AG04449 (cell line): ENCODE measurements around the gene UBR1.

Source experiments
- CTCF ChIA-PET: fragments of 350-600 bp; formaldehyde crosslinking; extraction: SDS; loops from one replicate; lab custom pipeline; 2021; ENCODE audit warnings: antibody characterized with exemption; lab: Yijun Ruan, JAX
- POLR2A ChIA-PET: fragments of 400-600, 350-600 bp; formaldehyde crosslinking; extraction: SDS; loops from one replicate; lab custom pipeline; 2020; ENCODE audit warnings: antibody characterized with exemption, inconsistent platforms; lab: Yijun Ruan, JAX
- DNase-seq: peaks from one replicate; pipeline ENCODE4 v3.0.0-alpha.2; 2010; ENCODE audit warnings: low read depth, low spot score
- H3K4me3 ChIP-seq: 2 replicates; pipeline ENCODE4 v1.5.1; 2011; ENCODE audit warnings: low read depth, mild to moderate bottlenecking, control low read depth, low read length
- TF ChIP-seq, protein P1 (sequence below): IDR thresholded peaks from one replicate; pipeline ENCODE4 v1.5.1; 2011; ENCODE audit warnings: mild to moderate bottlenecking, moderate library complexity, low read length, control low read depth, inconsistent platforms; ENCODE audit not compliant: insufficient read depth; ENCODE audit errors: missing control alignments

UBR1 gene

DNA sequence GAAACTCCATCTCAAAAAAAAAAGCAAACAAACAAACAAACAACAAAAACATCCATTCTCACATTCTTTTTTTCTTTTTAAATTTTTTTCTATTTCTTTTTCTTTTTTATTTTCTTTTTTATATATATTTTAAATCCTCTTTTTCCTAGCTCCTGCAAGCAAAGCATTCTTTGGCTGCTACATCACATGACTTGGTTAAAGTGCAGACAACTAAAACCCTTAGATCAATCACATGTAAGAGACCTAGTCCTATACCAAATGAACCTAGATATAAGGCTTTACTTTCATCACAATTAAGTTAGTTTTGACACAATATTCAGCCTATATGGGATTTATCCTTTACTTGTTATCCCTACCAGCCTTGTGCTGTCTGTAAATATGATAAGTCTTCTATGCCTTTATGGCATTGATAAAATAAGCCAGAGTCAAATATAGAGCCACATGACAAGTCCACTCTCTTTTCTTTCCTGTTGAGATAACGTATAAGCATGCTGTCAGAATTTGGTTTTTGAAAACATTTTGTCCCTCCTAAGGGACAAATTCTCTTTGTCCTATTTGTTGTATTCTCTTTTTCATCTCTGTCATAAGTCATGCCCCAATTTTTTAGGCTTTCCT, 11.3 kb downstream of the UBR1 start:
- POLR2A ChIA-PET = no interaction called here
- DNase-seq = no peak
- TF ChIP-seq, protein P1, sequence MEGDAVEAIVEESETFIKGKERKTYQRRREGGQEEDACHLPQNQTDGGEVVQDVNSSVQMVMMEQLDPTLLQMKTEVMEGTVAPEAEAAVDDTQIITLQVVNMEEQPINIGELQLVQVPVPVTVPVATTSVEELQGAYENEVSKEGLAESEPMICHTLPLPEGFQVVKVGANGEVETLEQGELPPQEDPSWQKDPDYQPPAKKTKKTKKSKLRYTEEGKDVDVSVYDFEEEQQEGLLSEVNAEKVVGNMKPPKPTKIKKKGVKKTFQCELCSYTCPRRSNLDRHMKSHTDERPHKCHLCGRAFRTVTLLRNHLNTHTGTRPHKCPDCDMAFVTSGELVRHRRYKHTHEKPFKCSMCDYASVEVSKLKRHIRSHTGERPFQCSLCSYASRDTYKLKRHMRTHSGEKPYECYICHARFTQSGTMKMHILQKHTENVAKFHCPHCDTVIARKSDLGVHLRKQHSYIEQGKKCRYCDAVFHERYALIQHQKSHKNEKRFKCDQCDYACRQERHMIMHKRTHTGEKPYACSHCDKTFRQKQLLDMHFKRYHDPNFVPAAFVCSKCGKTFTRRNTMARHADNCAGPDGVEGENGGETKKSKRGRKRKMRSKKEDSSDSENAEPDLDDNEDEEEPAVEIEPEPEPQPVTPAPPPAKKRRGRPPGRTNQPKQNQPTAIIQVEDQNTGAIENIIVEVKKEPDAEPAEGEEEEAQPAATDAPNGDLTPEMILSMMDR = no peak
- CTCF ChIA-PET = no interaction called here
- no peak overlapping the region for H3K4me3 ChIP-seq

DNA sequence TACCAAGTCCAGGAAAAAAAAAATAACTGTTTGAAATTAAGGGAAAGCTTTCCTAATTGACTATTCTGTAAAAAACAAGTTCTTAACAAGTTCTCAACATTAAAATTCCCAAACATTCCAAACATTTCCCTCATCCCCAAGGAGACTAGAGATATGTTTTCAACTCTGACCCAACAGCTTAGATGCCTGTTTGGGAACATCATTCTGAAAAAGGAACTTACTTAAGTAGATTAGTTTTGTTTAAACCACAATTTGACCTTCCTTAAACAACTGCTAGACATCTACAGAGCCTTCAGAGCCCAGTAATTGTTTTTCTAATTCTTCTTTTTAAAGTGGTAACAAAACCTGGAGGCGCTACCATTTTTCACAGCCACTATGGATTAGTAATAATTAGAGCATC, 12.8 kb downstream of the UBR1 start:
- POLR2A ChIA-PET = no interaction called here
- TF ChIP-seq, protein P1 = no peak
- no peak overlapping the region for H3K4me3 ChIP-seq
- CTCF ChIA-PET = no interaction called here
- DNase-seq = peak; percentile 49

DNA sequence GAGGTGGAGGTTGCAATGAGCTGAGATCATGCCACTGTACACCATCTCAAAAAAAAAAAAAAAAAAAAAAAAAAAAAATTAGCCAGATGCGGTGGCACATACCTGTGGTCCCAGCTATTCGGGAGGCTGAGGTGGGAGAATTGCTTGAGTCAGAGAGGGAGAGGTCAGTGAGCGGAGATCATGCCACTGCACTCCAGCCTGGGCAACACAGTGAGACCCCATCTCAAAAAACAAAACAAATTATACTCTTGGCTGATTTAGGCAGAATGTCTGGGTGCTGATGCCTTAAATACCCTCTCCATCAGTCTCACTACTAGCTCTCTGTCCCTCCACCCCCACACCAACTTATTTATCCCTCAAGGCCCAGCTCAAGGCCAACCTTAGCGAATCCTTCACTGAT, 14.0 kb downstream of the UBR1 start:
- DNase-seq = no peak
- no peak overlapping the region for H3K4me3 ChIP-seq
- POLR2A ChIA-PET = no interaction called here
- TF ChIP-seq, protein P1 = no peak
- CTCF ChIA-PET = no interaction called here

DNA sequence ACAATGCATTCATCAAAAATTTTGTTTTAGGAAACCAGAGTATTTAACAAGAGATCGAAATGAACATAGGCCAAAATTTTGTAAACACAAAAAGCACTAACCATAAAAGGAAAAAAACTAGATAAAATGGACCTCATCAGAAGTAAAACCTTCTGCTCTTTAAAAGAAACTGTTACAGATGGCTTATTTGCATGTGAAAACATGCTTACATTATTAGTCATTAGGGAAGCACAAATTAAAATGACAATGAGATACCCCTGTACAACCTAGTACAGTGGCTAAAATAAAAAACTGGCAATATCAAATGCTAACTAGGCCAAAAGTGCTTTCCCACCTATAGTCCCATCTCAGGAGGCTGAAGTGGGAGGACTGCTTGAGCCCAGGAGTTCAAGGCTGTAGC, 19.3 kb downstream of the UBR1 start:
- CTCF ChIA-PET = interaction anchor here (1.3 kb wide), 1 partner anchor 8 kb away, joined by 3 read pairs; no protein-coding TSS in a partner anchor

DNA sequence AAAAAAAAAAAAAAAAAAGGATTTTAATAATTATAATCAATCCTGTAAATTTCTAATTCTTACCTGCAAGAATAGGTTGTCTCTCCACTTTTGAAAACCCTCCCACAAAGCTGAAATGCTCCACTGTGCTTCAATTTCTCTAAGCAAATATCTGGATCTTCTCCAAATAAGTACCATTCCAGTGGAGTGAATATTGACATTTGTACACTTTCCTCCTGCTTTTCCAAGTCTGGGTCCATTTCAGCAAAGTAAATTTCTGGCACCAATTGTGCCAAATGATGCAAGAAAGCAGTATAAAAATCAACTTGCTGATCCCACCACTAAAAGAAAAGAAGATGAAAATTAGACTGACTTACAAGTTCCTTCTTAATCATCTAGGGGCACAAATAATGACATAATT, 19.9 kb downstream of the UBR1 start:
- POLR2A ChIA-PET = no interaction called here
- no peak for DNase-seq
- H3K4me3 ChIP-seq = no peak overlapping the region
- CTCF ChIA-PET = interaction anchor here (0.7 kb wide), 1 partner anchor 15 kb away, joined by 3 read pairs; no protein-coding TSS in a partner anchor
- TF ChIP-seq, protein P1 = no peak

More for the DNA sequence above, 19.3 kb downstream of the UBR1 start:
- DNase-seq = no peak
- POLR2A ChIA-PET = no interaction called here
- TF ChIP-seq, protein P1 = no peak
- H3K4me3 ChIP-seq = no peak overlapping the region

DNA sequence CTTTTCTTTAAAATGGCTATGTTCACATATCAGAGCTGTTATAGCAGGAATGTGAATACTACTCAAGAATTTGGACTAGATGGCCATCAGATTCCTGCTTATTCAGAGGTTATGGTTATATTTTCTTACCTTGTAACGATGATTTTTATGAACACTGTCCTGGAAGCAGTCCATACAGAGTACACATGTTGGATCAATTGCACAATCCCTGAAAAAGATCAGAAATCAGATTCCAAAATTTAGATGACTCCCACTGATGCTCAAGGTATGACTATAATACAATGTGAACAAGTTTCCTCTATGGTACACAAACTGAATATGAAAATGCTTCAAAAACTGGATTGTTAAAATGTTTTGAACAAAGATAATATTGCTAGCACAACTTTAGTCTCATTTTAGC, 23.3 kb downstream of the UBR1 start:
- no peak for DNase-seq
- TF ChIP-seq, protein P1 = no peak
- POLR2A ChIA-PET = no interaction called here
- CTCF ChIA-PET = no interaction called here
- H3K4me3 ChIP-seq = no peak overlapping the region
